ENCODE results near the gene CD300LG.

CD300LG gene

DNA sequence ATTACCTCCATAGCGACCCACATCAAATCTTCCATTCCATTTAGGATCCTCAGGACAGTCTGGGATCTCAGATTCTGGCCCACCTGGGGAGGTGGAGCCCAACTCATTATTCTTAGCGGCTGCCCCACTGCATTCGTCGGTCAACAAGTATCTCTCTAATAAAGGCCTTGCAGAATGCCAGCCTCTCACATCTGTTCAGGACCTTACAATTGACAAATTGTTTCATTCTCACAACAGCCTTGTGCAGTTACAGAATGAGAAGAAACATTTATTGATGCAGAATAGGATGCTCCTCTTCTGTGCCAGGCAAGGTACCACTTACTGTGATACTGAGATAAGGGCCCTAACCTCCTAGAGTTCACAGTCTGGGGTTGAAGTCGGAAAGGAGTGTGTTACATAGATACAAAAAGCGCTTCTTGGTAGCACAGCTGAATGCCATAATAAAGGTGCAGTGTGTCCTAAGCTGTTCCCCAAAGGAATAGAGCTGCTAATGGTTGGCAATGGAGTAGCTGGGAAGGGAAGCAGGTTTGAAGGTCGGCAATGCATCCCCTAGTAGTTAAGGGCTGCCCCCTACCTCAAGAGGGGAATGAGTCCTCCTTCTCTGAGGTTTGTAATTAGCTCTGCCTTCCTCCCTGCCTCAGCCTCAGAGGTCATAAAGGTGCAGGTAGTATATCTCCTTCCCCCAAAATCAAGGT lies 62.7 kb downstream of the CD300LG start:
- no peak for FAIRE-seq
- DNase-seq (ENCODE audit: insufficient read length, low spot score), result no peak
- TF ChIP-seq, protein P1, sequence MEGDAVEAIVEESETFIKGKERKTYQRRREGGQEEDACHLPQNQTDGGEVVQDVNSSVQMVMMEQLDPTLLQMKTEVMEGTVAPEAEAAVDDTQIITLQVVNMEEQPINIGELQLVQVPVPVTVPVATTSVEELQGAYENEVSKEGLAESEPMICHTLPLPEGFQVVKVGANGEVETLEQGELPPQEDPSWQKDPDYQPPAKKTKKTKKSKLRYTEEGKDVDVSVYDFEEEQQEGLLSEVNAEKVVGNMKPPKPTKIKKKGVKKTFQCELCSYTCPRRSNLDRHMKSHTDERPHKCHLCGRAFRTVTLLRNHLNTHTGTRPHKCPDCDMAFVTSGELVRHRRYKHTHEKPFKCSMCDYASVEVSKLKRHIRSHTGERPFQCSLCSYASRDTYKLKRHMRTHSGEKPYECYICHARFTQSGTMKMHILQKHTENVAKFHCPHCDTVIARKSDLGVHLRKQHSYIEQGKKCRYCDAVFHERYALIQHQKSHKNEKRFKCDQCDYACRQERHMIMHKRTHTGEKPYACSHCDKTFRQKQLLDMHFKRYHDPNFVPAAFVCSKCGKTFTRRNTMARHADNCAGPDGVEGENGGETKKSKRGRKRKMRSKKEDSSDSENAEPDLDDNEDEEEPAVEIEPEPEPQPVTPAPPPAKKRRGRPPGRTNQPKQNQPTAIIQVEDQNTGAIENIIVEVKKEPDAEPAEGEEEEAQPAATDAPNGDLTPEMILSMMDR (IDR thresholded peaks at IDR 0.05; ENCODE audit: insufficient read depth, missing control alignments), result no peak

DNA sequence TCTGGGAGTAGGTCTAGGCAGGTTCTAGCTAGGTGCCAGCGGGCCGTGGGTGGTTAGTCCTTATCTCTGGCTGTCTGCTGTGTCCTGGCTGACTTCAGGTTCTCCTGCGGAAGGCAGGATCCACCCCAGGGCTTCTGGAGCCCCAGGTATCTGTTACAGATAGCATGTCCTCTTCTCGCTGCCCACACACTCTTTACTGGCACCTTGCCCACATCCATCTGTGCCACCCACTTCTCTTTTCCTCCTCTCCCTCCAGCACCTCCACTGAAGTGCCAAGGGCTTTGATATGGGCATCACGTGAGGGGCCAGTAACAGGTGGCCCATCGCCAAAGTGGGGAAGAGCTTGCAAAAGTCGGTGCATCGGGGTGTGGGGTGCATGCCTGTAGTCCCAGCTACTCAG lies 64.9 kb downstream of the CD300LG start:
- no peak for FAIRE-seq
- DNase-seq (ENCODE audit: insufficient read length, low spot score), result no peak
- TF ChIP-seq, protein P1 (IDR thresholded peaks at IDR 0.05; ENCODE audit: insufficient read depth, missing control alignments), result no peak

DNA sequence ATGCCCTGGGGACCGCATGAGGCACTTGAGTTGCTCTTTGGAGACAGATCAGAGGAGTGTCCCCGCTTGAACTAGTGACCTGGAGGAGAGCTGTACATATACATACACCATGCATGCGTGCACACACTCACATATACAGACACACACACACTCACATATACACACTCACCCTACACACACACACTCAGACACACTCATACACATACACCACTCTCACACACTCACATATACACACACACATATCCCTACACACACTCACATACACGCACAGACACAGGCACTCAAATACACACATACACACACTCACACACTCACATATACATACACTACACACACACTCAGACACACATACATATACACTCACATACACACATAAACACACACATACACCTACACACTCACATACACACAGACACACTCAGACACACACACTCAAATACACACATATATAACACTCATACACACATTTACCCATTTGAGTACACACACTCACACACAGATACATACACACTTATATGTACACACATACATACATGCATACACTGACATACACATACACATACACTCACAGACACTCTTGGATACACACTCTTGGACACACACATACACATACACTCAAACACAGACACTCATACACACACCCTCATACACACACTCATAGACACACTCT lies 65.8 kb downstream of the CD300LG start:
- TF ChIP-seq, protein P1 (IDR thresholded peaks at IDR 0.05; ENCODE audit: insufficient read depth, missing control alignments), result no peak
- DNase-seq (ENCODE audit: insufficient read length, low spot score) (no peak), FAIRE-seq (peak; percentile 32)
